GM21786 (cell line): ENCODE results near the gene DLG2.

Experiments used
- ATAC-seq: cut with Tn5 transposase; IDR thresholded peaks from one replicate; pipeline ENCODE4 v1.9.1; 2021; ENCODE audit not compliant: unreplicated experiment

DLG2 gene

DNA sequence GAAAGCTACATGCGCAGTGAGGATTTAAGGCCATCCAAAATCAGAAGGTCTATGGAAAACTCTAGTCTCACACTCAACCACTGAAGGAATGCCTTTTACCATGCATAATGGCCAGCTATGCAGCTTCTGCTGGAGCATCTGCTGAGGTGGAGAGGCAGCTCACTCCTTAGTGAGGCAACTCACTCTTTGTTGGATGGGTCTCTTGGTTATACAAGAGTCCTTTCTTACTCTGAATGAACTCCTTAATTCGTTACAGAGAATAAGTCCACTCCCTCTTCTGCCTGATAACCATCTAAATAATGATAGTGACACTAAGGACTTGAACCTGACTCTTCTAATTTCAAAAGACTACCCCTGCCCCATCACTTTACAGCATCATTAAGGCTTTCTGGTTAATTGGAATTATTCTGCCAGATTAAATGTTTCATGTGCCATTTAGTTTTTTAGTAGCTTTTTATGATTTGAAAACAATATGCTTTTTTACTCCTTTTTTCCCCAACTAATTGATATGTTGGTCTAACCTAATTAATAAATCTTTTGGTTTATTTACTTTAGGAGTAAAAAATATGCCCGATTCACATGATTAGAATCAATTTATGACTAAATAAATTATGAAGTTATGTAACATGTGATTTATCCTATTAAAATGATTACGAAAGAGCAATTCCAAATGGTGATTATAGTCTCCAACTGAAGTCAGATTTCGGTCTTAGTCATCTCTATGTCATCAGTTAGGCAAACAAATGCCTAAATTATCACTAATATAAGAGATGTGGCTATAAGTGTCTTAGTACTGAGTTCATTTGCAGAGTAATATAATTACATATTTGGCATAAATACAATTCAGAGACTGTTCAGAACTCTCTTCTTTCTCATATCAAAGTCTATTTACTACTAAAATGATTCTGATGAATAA lies 2054.3 kb downstream of the DLG2 start:
- ATAC-seq = no peak

DNA sequence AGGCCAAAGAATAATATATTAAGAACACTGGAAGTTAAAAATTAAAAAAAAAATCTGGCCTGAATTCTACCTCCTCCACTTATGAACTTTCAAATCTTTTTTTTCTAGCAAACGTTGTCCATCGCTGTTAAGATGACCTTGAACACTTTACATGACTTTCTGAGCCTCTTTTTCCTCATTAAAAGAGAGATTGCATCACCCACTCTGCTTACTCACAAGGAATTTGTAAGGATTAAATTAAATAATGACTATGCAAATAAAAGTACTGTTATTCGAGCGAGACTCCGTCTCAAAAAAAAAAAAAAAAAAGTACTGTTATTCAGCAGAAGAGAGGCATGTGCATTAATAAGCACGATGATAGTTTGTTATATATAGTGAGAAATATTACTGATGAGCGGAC lies 2055.8 kb downstream of the DLG2 start:
- no peak for ATAC-seq

DNA sequence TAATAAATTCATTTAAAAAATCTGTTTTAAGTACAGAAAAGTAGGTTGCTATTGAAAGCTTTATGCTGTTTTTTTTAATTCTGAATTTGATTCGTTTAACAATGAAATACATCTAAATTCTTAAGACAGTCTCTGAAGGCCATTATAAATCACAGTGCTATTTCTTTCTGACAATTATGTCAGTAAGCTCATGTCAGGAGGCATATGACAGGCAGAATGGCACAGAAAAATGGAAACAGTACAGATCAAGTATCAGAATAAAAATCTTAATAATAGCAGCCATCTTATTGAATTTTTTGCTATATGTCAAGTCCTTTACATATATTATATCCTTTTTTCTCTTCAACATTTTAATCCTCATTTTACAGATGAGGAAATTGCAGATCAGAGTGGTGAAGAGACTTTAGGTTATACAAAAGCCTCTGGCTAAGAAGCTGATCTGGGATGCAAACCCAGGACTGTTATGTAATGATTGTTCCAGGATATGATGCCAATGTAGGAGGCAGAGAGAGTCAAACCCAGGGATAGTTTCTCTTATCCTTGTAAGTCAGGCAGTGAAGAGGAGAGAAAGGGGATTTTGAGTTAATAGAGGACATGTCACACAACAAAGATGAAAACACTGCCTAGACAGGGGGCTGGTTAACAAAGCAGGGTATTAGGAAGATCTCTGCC lies 2057.9 kb downstream of the DLG2 start:
- ATAC-seq = no peak

DNA sequence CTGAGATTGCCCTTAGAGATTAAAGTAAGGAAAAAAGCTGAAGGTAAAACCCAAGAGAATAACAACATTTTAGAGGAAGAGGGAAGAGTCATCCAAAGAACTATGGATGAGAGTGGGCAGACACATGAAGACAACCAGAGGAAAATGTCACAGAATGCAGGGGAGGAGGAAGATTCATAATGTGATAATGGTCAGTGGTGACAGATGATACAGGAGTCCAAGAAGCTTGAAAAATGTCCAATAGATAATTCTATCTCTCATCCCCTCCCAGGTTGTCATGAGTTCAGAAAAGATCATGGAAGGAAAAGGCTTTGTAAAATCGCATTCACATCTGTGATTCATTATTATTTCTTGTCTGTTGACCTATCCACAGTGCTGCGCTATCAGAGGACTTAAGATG lies 2058.6 kb downstream of the DLG2 start:
- no peak for ATAC-seq

DNA sequence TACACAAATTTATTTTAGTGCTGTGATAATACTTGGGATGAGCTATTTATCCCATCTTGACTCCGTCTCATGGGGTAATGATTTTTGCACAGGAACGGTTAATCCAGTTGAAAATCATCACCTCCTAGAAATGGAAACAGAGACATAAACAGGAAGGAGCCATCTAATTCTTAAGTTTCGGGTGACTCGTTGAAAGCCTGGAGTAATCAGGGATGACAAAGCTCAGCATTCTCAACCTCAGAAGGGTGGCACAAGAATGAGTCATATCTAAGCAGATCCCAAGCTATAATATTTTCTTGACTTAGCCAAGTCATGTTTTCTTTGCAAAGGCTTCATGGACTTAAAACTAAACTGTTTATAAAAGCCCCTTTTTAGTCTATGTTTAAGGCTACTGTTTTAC lies 2060.2 kb downstream of the DLG2 start:
- no peak for ATAC-seq

DNA sequence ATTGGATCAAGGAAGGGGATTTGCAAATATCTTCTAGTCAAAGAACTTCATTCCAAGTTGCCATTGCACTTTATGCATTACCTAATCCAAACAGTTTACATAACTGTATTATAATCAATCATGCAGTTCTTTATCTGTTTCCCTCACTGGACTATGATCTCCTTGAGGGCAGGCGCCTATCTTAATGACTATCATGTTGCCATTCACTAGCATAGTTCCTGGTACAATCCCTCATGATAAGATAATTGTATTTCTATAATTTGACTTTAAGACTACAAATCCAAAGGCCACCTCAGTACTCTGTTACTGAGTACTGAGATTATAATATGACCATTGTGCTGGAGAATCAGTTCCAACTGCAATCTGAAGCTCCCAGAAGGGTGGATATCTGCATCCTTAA lies 2062.3 kb downstream of the DLG2 start:
- ATAC-seq = no peak

DNA sequence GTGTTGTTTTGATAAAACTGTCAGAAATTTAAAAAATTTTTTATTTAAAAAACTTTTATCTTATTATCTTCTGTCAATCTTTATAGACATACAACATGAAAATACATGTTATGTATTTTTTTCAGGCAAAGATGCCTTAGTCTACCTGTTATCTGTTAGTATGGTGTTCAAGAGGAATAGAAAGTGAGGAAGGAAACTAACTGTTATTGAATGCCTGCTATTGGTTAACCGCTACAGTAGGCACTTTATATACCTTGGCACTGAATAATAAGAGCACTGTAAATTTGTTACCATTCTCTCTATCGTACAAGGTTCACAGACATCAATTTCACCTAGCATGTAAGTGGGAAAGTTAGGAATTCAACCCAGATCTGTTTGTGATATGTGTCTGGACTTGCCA lies 2068.9 kb downstream of the DLG2 start:
- no peak for ATAC-seq

DNA sequence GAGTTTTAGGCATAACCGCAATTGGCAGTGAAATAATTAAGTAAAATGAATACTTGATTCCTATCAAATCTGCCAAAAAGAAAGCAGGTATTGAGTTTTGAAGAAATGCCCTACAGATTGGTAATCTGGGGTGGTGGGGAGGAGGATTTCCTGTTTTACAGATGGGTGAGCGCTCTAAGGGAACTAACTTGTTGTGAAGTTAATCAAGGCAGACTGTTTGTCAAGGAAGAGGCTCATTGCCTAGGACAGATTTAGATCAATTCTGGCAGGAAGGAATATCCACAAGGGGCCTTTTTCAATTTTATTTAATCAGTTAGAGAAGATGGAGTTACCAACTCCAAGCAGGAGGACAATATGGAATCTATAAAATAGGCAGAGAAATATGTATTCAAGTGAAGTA lies 2069.5 kb downstream of the DLG2 start:
- no peak for ATAC-seq

DNA sequence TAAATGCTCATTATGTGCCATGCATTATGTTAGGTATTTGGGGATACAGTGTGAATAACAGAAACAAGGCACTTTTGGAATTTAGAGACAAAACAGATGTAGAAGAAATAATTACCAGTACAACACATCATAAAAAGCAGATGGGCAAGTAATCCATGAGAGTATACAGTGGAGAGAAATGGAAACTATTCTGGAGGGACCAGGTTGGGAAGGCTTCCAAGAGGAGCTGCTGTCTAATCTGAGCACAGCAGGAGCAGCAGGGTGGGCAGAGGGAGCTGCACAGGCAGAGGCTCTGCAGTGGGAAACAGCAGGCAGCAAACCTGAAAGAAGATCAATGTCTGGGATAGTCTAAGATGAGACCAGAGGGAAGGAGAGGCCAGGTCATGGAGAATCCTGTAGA lies 2072.3 kb downstream of the DLG2 start:
- ATAC-seq = no peak

DNA sequence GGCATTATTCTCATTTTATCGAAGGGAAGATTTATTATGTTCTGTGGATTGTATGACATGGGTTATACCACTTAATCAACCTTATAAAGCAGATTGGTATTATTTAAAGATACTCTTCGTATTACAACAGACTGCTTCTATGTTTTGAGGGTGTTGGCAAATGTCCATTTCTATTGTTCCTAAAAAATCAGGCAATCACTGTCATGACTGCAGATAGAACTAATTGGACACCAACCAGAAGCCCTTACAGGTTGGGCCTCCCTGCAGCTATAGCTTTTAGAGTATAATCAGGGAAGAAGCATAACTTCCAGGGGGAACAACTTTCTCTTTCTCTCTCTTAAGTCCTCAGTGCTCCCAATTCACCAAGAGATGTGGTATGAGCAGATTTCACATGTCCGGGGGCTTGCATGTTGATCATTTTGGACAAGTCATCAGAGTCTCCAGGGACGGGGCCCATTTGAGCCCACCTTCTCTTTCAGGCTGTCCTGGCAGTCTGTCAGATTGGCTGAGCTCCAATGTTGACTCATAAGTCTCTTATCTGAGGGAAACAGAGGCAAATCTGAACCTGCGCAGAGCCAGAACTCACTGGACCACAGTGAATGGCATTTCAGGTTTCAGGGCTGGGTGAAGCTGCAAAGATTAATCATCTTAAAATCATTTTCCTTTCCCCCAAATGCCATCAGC lies 2077.0 kb downstream of the DLG2 start:
- ATAC-seq = no peak

DNA sequence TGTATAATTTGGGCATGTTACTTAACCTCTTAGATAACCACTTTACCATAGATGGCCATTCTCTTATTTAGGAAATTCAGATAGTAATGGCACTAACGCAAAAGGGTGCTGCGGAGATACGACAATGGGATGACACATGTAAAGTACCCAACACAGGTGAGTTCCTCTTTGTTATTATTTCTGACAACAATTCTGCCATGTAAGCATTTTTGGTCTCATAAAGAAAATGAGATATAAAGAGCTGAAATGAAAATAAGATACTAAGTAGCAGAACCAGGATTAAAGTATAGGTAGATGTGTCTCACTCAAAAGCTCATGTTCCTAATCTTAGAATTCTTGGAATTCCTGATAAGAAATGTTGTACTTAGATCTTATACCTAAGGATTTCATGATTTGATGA lies 2080.8 kb downstream of the DLG2 start:
- no peak for ATAC-seq

DNA sequence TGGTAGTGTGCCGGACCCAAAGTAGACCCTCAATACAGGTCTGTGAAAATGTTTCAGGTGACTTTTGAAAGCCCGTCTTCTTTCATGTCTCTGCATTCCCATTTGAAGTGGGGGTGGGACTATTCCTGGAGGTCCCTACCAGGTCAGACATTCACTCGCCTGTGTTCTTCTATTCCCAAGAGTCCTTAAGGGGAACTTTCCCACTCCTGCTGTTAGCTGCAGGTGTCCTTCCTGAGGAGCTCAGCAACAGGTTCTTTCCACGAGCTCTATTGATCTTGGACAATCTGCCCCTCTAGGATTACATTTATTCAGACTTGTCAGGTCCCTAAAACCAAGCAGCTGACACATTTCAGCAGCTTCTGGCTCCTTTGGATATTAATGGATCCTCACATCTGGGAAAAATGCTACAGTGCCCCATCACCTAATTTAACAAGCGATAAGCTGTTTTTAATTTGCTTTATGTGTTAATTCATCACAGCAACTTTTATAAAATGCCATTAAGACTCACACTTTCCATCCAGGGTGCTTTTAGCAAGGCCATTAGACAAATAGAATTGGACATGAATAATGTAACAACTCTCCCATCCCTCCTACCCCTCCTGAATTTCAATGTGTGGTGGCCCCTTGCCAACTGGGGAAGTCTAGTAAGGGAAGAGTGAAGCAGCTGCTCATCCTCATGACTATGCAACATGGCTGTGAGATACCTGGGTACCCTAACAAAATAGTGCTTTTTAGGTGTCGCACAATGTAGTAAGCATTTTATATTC lies 2081.5 kb downstream of the DLG2 start:
- ATAC-seq = no peak

DNA sequence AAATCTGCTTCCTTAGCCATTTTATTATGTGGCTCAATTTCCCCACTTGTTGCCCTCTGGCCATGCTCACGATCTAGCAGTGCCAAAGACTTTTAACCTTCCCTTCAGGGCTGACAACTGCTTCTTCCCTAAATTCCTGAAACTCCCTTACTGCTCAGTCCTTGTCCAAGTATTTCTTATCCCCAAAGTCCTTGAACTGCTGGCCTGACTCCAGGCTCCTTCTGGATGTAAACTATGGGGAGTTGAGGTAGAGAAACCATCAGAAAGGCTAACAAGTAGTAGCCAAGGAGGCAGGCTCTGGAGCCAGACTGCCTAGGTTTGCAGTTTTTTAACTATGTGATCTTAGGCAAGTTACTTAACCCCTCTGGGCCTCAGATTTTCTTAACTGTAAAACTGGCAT lies 2082.3 kb downstream of the DLG2 start:
- no peak for ATAC-seq

DNA sequence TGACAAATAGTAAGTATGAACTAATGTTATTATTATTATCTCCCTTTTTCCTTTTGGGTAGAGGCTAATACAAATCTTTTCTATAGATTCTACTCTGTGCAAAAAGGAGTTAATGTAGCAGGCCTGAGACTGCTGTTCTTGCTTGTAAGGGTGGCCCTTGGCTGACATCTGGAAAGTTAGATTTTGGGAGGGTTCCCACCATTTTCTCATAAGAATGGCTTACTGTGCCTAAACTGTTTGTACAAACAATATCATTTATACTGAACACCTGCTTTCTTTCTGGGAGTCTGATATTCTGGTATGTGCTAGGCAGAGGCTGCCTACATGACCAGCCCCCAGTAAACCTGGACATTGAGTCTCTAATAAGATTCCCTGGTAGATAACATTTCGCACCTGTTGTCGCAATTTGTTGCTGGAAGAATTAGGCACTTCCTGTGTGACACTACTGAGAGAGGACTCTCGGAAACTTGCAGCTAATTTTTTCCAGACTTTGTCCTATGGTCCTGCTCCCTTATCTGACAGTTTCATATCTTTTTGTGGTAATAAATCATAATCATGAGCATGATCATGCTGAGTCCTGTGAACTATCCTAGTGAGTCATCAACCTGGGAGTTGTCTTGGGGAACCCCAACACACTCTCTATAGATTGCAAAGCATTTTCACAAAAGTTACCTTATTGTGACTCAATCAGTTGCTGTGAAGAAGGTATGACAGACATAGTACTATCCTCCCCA lies 2083.3 kb downstream of the DLG2 start:
- ATAC-seq = no peak

DNA sequence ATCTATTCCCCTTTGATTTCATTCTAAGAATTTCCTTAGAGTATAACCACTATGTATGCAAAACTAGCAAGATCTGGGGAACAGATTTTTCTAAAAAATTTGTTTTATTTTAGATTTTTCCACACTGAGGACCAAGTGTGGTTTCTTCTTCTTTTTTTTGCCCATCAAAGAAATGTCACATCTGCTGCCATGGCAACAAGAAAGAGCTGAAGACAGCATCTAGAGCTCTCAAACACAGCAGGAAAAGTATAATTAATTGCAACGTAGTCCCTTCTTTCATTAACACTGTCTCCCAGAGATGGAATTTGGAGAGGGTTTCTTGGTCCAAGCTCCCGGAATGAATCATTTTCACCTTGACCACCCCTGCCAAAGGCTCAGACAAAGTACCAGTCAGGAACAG lies 2084.3 kb downstream of the DLG2 start:
- ATAC-seq = no peak

DNA sequence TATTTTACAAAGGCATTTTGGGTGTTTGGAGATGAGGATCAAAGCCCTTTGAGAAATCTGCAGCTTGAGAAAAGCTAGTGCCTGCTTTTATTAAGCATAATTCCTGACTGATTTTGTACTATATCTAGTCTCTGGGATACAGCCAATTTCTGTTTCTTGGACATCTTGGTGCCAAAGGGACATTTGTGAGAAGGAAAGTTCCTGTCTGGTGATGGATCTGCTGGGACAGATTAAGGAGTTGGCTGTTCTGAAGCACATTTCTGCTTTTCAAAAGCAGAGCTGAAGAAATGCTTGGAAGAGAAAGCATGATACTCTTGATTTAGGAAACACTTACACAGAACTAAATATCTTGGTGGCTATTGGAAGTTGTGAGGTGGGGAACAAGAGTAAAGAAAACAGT lies 2086.4 kb downstream of the DLG2 start:
- ATAC-seq = no peak

DNA sequence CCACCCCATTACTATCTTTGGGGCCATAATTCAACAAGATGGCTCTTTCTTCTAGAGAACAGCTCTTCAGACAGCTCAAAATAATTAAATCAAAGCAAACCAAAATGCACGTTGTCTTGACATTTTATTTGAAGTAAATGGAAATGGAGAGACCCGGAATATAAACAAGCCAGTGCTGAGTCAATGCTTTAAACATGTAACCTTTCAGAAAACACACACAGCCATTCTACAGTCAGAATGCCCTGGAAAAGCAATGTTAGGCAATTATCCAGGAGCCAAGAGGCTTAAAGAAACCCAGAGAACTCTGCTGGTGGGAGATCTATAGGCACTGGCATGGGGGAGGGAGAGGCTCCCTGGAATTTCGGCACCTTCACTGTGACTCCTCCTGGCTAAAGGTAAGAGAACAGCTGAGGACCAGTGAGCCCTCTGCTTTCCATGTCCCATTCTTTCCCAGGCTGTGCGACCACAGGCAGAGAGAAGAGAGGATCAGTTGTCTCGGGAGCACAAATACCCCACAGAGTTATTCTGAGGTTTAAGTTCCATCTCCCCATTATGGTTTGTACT lies 2086.9 kb downstream of the DLG2 start:
- ATAC-seq = no peak

DNA sequence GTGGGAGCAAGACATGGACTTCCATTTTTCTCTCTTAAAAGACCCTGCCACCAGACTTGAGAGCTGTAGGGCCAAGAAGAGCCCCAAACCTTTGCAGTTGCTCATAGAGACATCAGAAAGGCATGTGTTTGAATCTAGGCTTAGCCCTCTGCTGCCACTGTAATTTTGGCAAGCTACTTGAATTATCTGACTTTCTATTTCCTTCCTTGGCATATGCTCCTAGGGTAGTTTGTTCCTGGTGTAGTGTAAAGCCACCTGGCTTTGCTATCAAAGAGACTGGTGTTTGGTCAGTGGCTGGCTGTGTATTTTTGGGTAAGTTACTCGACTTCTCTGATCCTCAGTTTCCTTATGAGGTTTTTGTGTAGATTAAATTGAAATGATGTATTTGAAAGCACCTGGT lies 2088.9 kb downstream of the DLG2 start:
- ATAC-seq = no peak

DNA sequence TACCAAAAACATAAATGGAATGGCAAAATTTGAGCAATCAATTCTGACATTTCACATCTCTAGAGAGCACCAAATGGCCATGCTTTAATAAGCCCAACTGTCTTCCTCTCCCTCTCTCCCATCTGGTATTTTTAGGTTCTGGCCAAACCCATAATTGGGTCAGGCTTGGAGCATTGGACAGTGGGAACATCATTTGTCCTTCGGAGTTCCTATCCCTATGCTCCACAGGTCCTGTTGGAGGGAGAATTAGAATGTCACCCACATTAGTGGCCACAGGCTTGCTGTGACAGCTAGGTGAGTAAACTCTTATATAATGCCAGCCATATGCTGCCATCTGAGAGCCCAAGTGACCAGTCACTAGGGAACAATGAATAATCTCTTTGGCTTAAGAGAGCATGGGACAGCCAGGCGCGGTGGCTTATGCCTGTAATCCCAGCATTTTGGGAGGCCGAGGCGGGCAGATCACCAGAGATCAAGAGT lies 2090.0 kb downstream of the DLG2 start:
- no peak for ATAC-seq

DNA sequence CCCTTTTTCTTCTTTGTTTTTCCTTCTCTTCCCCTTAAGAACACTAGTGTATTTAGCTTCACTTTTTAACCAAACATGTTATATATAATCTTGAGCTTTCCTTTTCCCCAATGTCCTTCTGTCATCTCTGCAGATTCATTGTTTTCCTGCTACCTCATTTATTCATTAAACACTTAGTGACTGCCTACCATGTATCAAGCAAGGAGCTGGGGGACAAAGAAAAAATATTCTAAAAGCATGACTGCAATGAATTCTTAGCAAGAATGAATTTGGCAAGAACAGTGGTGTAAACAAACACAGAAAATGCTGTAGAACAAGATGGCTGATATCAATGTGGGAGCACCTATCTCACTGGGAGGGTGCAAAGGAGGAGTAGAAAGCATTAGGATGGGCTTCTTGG lies 2094.0 kb downstream of the DLG2 start:
- ATAC-seq = no peak
